H1 (cell line): ENCODE data around the gene NDUFS5. TPM values are rescaled to one million over a fixed set of nuclear protein-coding genes. Genes with fewer than 3 reads are reported as not detected.

Experiments
- ATF2 ChIP-seq: IDR thresholded peaks from 2 replicates; pipeline ENCODE4 v1.6.1; 2012; ENCODE audit warnings: low read length, inconsistent platforms
- EP300 ChIP-seq, 2 experiments: IDR thresholded peaks; 1 replicate in 1 of 2; 2 replicates in 1 of 2; pipeline ENCODE4 v1.6.1; 2011 to 2012; ENCODE audit warnings: low read depth in 2 of 2, low read length in 2 of 2, mild to moderate bottlenecking in 2 of 2, borderline replicate concordance in 1 of 2, inconsistent platforms in 1 of 2, moderate library complexity in 1 of 2
- EZH2 ChIP-seq: fragments of 200-600 bp; sonication (generic); IDR thresholded peaks from 2 replicates; pipeline ENCODE4 v1.7.1; 2012; ENCODE audit warnings: low read depth, mild to moderate bottlenecking, moderate library complexity, low read length, inconsistent platforms; ENCODE audit not compliant: severe bottlenecking
- NANOG ChIP-seq: IDR thresholded peaks from 2 replicates; pipeline ENCODE4 v1.6.1; 2011; ENCODE audit warnings: low read length, low read depth, mild to moderate bottlenecking, inconsistent platforms; ENCODE audit not compliant: insufficient read depth, poor library complexity, severe bottlenecking
- SUZ12 ChIP-seq: fragments of 200-600 bp; sonication (generic); IDR thresholded peaks from 2 replicates; pipeline ENCODE4 v1.6.1; 2012; ENCODE audit warnings: mild to moderate bottlenecking, inconsistent platforms, low read length, moderate library complexity, mixed read lengths
- polyA plus RNA-seq, 7 experiments: library from polyadenylated mRNA; depleted of rRNA in 3 of 7; stranded (reverse) in 5 of 7; unstranded in 2 of 7; fragments of >200 nt in 5 of 7; fragments of 200-250 nt in 2 of 7; gene quantifications; 1 replicate in 5 of 7; 2 replicates in 1 of 7; 4 replicates in 1 of 7; pipeline versions ENCODE4 v1.2.1 to v1.2.3, GENCODE V29; 2011 to 2013; ENCODE audit warnings: missing spikeins in 2 of 7, mixed read lengths in 2 of 7
- total RNA-seq: library from RNA; stranded (reverse); fragmentation: NEBNext Ultra II Directional; extraction: Animal tissue kit (Norgen Biotek cat#: 25700); gene quantifications from 2 replicates; pipeline ENCODE4 v1.2.1, GENCODE V29; 2021

NDUFS5 gene
- total and polyA plus RNA-seq, 2 of the 8 experiments (the other 6 are each of a cell fraction or from before 2014, with no cell fraction given) = 435 to 835 TPM

- TF ChIP-seq NANOG (no peak), EP300 (IDR thresholded peaks at IDR 0.05; ENCODE audit: borderline replicate concordance in 1 of 2, low read depth in 2 of 2, low read length in 2 of 2) (no peak), EZH2 (no peak), SUZ12 (no peak), ATF2 (no peak)
- TF ChIP-seq, all 59 proteins: peak for 0
These were observed 50.6 kb downstream of the NDUFS5 start (continued) for GRCh38 chr1:39076799-39077148.
